Measurements from ENCODE around the gene SLC16A10. TPM values are rescaled to one million over a fixed set of nuclear protein-coding genes. Genes with fewer than 3 reads are reported as not detected.
A peak's percentile ranks its signal among the peaks of the same experiment; 100 is the strongest.

The SLC16A10 gene
- total RNA-seq, 4 donors from 2014 or later: 0.15 to 3.4 (median 1.6) TPM

GRCh38 chr6:111221804-111222203 is 134.5 kb downstream of the SLC16A10 start:
- DNase-seq: no peak
- intact Hi-C loops (cut with DNase I): no loop called here
- Histone ChIP-seq H3K27ac (no peak overlapping the region), H3K36me3 (no peaks in the 10 kb centered on the region), H3K27me3 (no peaks in the 10 kb centered on the region), H3K9me3 (no peaks in the 10 kb centered on the region), H3K4me1 (no peaks in the 10 kb centered on the region), H3K4me3 (no peak overlapping the region)
- WGBS, 2 donors: 59 to 64% methylated on average over 4 of the region's 4 CpGs
- no peak for TF ChIP-seq POLR2A (IDR thresholded peaks at IDR 0.05)
- TF ChIP-seq, protein P1, sequence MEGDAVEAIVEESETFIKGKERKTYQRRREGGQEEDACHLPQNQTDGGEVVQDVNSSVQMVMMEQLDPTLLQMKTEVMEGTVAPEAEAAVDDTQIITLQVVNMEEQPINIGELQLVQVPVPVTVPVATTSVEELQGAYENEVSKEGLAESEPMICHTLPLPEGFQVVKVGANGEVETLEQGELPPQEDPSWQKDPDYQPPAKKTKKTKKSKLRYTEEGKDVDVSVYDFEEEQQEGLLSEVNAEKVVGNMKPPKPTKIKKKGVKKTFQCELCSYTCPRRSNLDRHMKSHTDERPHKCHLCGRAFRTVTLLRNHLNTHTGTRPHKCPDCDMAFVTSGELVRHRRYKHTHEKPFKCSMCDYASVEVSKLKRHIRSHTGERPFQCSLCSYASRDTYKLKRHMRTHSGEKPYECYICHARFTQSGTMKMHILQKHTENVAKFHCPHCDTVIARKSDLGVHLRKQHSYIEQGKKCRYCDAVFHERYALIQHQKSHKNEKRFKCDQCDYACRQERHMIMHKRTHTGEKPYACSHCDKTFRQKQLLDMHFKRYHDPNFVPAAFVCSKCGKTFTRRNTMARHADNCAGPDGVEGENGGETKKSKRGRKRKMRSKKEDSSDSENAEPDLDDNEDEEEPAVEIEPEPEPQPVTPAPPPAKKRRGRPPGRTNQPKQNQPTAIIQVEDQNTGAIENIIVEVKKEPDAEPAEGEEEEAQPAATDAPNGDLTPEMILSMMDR (IDR thresholded peaks at IDR 0.05): no peak

DNA sequence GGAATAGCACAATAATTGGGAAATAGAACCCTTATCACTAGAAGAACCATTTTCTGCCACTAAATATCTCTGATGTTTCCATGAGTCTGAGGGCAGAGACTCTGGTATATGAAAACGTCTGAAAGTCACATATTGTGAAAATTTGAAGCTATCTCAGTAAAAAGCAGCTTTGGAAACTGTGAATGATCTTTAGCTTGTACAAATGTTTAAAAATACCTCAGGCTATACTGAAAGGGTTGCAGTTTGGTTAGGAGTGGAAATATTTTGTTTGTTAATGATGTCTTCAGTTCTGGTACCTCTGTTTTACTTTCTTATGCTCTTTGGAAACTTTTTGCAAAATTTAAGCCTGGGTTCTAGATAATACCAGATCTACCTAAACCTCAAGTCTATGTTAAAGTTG is 135.0 kb downstream of the SLC16A10 start:
- no peak for TF ChIP-seq POLR2A (IDR thresholded peaks at IDR 0.05)
- TF ChIP-seq, protein P1 (IDR thresholded peaks at IDR 0.05): no peak
- no peak overlapping the region for H3K27ac ChIP-seq
- no peaks in the 10 kb centered on the region for H3K36me3 ChIP-seq
- DNase-seq: no peak
- H3K9me3 ChIP-seq: no peaks in the 10 kb centered on the region
- H3K27me3 ChIP-seq: no peaks in the 10 kb centered on the region
- H3K4me1 ChIP-seq: peaks cover 0 to under 1% (median 0%) of the 10 kb centered on the region in 3 donors
- intact Hi-C loops (cut with DNase I): no loop called here
- H3K4me3 ChIP-seq: no peak overlapping the region
- 0 to 21% methylated on average over 1 of the region's 1 CpG for WGBS, 2 donors

GRCh38 chr6:111228094-111228493 is 140.8 kb downstream of the SLC16A10 start:
- intact Hi-C loops (cut with DNase I): no loop called here
- 50 to 63% methylated on average over 2 of the region's 2 CpGs for WGBS, 2 donors
- no peaks in the 10 kb centered on the region for H3K36me3 ChIP-seq
- DNase-seq: no peak
- H3K9me3 ChIP-seq: no peaks in the 10 kb centered on the region
- TF ChIP-seq POLR2A (IDR thresholded peaks at IDR 0.05): no peak
- TF ChIP-seq, protein P1 (IDR thresholded peaks at IDR 0.05): no peak
- H3K27ac ChIP-seq: peak overlapping the region; percentile 47 to 72 (median 61)
- H3K4me3 ChIP-seq: no peak overlapping the region
- no peaks in the 10 kb centered on the region for H3K27me3 ChIP-seq
- H3K4me1 ChIP-seq: peaks cover 0 to 18% (median 0%) of the 10 kb centered on the region in 3 donors

GRCh38 chr6:111230351-111231089 is 143.2 kb downstream of the SLC16A10 start:
- no peak overlapping the region for H3K27ac ChIP-seq
- WGBS, 2 donors: 29 to 45% methylated on average over 2 of the region's 2 CpGs
- H3K4me1 ChIP-seq: peaks cover 0 to 18% (median 0%) of the 10 kb centered on the region in 3 donors
- no peaks in the 10 kb centered on the region for H3K9me3 ChIP-seq
- intact Hi-C loops (cut with DNase I): no loop called here
- no peak for DNase-seq
- no peak overlapping the region for H3K4me3 ChIP-seq
- H3K36me3 ChIP-seq: no peaks in the 10 kb centered on the region
- TF ChIP-seq, protein P1 (IDR thresholded peaks at IDR 0.05): no peak
- no peak for TF ChIP-seq POLR2A (IDR thresholded peaks at IDR 0.05)
- peaks cover 0 to 4% (median 0%) of the 10 kb centered on the region in 4 donors for H3K27me3 ChIP-seq

DNA sequence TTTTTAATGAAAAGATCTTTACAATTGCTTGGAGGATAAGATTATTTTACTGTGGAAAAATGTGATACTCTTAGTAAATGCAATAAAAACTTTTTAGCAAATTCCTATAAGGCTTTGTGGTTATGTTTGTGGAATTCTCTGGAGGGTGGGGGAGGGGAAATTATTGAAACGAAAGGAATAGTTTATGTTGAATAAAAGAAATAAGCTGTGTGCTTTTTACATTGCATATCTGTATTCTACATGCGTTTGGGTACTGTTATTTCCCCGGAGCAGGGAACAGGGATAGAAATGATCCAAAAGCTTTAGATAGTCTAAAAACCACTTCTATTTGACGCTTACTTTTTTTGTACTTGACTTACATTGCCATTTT is 143.8 kb downstream of the SLC16A10 start:
- H3K27me3 ChIP-seq: peaks cover 0 to 4% (median 0%) of the 10 kb centered on the region in 4 donors
- WGBS, 2 donors: 88 to 93% methylated on average over 4 of the region's 4 CpGs
- H3K27ac ChIP-seq: no peak overlapping the region
- peaks cover 0 to 18% (median 0%) of the 10 kb centered on the region in 3 donors for H3K4me1 ChIP-seq
- intact Hi-C loops (cut with DNase I): no loop called here
- H3K4me3 ChIP-seq: no peak overlapping the region
- no peaks in the 10 kb centered on the region for H3K9me3 ChIP-seq
- no peak for DNase-seq
- TF ChIP-seq, protein P1 (IDR thresholded peaks at IDR 0.05): no peak
- no peak for TF ChIP-seq POLR2A (IDR thresholded peaks at IDR 0.05)
- no peaks in the 10 kb centered on the region for H3K36me3 ChIP-seq
